ENCODE results near the gene TOGARAM2.

- TF ChIP-seq RFX5 (IDR thresholded peaks at IDR 0.05; ENCODE audit: borderline replicate concordance, low read depth, low read length) (no peak), MAX (IDR thresholded peaks at IDR 0.05) (no peak), SRF (IDR thresholded peaks at IDR 0.05; ENCODE audit: low read depth, low read length) (no peak), EZH2 (IDR thresholded peaks at IDR 0.05; ENCODE audit: low read depth, low read length, severe bottlenecking) (no peak), EGR1 (IDR thresholded peaks at IDR 0.05; ENCODE audit: borderline replicate concordance, low read depth, low read length) (no peak), CTCF (IDR thresholded peaks at IDR 0.05; ENCODE audit: control extremely low read depth in 1 of 3, insufficient read depth in 1 of 3, low read depth in 1 of 3, low read length in 3 of 3) (no peak), SUZ12 (IDR thresholded peaks at IDR 0.05; ENCODE audit: low read length) (no peak), TEAD4 (IDR thresholded peaks at IDR 0.05; ENCODE audit: low read depth, low read length) (no peak), JUN (IDR thresholded peaks at IDR 0.05; ENCODE audit: low read depth, low read length) (no peak), RXRA (IDR thresholded peaks at IDR 0.05; ENCODE audit: insufficient read depth, low read depth, low read length) (no peak), POLR2AphosphoS5 (IDR thresholded peaks at IDR 0.05; ENCODE audit: low read depth, low read length) (no peak)
Measured at GRCh38 chr2:28997237-28997846, 16.2 kb downstream of the TOGARAM2 start.

All from H1 (cell line).